HFFc6 (cell line): ENCODE data around the gene SELENOO. TPM values are rescaled to one million over a fixed set of nuclear protein-coding genes. Genes with fewer than 3 reads are reported as not detected.
"Not testable (repeated sequence)": the region's sequence is repeated elsewhere in the genome, so short reads cannot be mapped to it uniquely, and the experiment has no call there.

Experiments used
- DNase-seq: peaks from one replicate; pipeline ENCODE4 v3.0.0-alpha.2; 2018
- H3K27ac Mint-ChIP-seq: 2 replicates; pipeline ENCODE4 v1.8.0; 2020; ENCODE audit warnings: mild to moderate bottlenecking, mixed read lengths
- H3K27me3 Mint-ChIP-seq: 2 replicates; pipeline ENCODE4 v1.8.0; 2021; ENCODE audit warnings: mild to moderate bottlenecking, moderate library complexity, mixed read lengths; ENCODE audit not compliant: insufficient read depth
- H3K36me3 Mint-ChIP-seq: 2 replicates; pipeline ENCODE4 v1.8.0; 2021; ENCODE audit warnings: low read depth, mixed read lengths
- H3K4me1 Mint-ChIP-seq: 2 replicates; pipeline ENCODE4 v1.8.0; 2020; ENCODE audit warnings: low read depth, mixed read lengths
- H3K4me3 Mint-ChIP-seq: 2 replicates; pipeline ENCODE4 v1.8.0; 2020; ENCODE audit warnings: mild to moderate bottlenecking, moderate library complexity, mixed read lengths
- H3K9me3 Mint-ChIP-seq: 2 replicates; pipeline ENCODE4 v1.8.0; 2020; ENCODE audit warnings: mild to moderate bottlenecking, mixed read lengths
- total RNA-seq, 6 experiments: library from RNA; stranded (reverse); fragmentation: NEBNext Ultra II Directional; extraction: Animal tissue kit (Norgen Biotek cat#: 25700); gene quantifications; 2 replicates in 1 of 6; 3 replicates in 5 of 6; pipeline ENCODE4 v1.2.3, GENCODE V29; 2021
- TF ChIP-seq, protein P1 (sequence below): fragments of 200-600 bp; sonication (generic); IDR thresholded peaks from 2 replicates; pipeline ENCODE4 v1.5.0; 2021; ENCODE audit warnings: antibody characterized with exemption, mild to moderate bottlenecking

SELENOO gene
- total RNA-seq, 6 experiments from 2014 or later = 14.4 to 18.0 (median 16.0) TPM

DNA sequence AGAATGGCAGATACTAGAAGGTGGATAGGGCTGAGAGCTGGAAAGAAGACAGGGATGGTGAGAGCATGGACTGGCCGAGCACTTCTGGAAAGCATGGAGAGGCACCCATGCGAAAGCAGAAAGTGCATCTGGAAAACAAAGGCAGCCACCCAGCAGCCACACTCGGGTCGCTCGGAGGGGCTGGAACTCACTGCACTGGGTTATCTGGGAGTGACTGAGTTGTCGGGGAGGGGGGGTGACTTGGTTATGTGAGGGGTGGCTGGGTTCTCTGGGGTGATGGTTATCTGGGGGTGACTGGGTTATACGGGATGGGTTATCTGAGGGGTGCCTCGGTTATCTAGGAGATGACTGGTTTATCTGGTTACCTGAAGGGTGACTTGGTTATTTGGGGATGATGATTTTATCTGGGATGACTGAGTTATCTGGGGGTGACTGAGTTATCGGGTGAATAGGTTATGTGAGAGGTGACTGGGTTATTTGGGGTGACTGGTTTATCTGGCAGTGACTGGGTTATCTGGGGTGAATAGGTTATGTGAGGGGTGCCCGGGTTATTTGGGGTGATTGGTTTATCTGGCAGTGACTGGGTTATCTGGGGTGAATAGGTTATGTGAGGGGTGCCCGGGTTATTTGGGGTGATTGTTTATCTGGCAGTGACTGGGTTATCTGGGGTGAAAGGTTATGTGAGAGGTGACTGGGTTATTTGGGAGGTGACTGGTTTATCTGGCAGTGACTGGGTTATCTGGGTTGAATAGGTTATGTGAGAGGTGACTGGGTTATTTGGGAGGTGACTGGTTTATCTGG is 32.9 kb upstream of the SELENOO start:
- Mint-ChIP-seq H3K4me1 (no peaks in the 10 kb centered on the region), H3K27ac (no peak overlapping the region), H3K36me3 (no peaks in the 10 kb centered on the region), H3K27me3 (peaks cover 25% of the 10 kb centered on the region), H3K9me3 (no peaks in the 10 kb centered on the region), H3K4me3 (no peak overlapping the region)
- no peak for DNase-seq
- TF ChIP-seq, protein P1, sequence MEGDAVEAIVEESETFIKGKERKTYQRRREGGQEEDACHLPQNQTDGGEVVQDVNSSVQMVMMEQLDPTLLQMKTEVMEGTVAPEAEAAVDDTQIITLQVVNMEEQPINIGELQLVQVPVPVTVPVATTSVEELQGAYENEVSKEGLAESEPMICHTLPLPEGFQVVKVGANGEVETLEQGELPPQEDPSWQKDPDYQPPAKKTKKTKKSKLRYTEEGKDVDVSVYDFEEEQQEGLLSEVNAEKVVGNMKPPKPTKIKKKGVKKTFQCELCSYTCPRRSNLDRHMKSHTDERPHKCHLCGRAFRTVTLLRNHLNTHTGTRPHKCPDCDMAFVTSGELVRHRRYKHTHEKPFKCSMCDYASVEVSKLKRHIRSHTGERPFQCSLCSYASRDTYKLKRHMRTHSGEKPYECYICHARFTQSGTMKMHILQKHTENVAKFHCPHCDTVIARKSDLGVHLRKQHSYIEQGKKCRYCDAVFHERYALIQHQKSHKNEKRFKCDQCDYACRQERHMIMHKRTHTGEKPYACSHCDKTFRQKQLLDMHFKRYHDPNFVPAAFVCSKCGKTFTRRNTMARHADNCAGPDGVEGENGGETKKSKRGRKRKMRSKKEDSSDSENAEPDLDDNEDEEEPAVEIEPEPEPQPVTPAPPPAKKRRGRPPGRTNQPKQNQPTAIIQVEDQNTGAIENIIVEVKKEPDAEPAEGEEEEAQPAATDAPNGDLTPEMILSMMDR = no peak

DNA sequence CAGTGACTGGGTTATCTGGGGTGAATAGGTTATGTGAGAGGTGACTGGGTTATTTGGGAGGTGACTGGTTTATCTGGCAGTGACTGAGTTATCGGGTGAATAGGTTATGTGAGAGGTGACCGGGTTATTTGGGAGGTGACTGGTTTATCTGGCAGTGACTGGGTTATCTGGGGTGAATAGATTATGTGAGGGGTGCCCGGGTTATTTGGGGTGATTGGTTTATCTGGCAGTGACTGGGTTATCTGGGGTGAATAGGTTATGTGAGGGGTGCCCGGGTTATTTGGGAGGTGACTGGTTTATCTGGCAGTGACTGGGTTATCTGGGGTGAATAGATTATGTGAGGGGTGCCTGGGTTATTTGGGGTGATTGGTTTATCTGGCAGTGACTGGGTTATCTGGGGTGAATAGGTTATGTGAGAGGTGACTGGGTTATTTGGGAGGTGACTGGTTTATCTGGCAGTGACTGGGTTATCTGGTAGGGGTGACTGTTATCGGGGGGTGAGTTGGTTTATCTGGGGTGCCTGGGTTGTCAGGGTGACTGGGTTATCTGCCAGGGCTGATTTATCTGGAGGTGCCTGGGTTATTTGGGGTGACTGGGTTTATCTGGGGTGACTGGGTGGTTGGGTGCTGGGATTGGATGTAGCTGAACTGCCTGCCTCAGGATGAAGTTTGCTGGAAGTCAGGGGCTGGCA is 32.2 kb upstream of the SELENOO start:
- H3K4me3 Mint-ChIP-seq = peak overlapping the region; percentile 28
- H3K4me1 Mint-ChIP-seq, H3K27ac Mint-ChIP-seq, DNase-seq, H3K36me3 Mint-ChIP-seq, H3K9me3 Mint-ChIP-seq: not testable (repeated sequence)
- H3K27me3 Mint-ChIP-seq = peaks cover 25% of the 10 kb centered on the region

DNA sequence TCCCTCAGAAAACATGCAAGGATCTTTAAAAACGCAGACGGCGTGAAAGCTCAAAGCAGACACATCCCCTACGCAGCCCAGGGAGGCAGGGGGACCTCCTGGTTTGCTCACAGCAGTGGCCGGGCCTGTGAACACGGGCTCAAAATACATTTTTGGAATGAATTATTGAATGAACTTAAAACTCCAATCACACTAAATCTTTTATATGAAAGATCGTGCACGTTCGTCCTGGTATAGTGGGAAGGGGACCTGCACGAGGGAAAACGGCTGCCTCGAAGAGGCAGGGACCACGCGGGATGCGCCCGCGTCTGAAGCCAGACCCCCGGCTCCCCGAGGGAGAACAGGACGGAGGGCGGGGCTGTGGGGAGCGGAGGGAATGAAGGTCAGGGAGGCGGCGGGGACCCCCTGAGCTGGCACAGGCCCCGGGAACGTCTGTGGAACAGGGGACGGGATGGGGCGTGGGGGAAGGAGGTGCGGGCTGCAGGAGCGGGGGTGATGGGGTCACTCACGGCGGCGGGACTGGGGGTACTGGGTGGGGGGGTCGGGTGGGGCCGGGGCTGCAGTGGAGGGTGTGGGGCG is 31.5 kb upstream of the SELENOO start:
- Mint-ChIP-seq H3K9me3 (no peaks in the 10 kb centered on the region), H3K27ac (no peak overlapping the region), H3K4me3 (no peak overlapping the region; the same call in 1 of the 2 replicates), H3K36me3 (no peaks in the 10 kb centered on the region), H3K27me3 (peaks cover 25% of the 10 kb centered on the region), H3K4me1 (no peaks in the 10 kb centered on the region)
- TF ChIP-seq, protein P1 = no peak
- DNase-seq = no peak

DNA sequence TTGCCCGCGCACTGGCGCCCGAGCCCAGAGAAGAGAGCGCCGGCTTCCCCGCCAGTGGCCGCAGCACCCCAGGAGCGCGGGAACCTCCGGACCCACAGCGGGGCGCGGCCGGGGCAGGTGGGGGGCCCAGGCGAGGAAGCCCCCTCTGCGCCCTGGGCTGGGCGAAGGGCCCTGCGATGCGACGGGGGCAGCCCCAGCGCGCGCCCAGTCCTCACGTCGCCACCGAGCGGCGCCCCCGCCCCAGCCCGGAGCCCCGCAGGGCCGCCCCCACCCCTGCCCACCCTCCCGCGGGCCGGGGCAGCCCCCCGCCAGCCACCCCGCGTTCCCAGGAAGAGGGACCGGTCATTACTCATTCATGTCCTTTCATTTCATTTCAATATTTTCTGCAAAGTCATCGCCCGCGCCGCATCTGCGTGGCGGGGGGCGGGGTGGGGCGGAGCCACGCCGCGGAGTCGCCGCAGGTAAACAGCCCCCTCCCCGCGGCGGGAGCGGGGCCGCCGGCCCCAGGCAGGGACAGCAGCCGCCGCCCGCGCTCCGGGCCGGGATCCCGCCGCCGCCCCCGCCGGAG is 31.0 kb upstream of the SELENOO start:
- Mint-ChIP-seq H3K9me3 (no peaks in the 10 kb centered on the region), H3K27ac (no peak overlapping the region), H3K36me3 (no peaks in the 10 kb centered on the region), H3K4me3 (no peak overlapping the region), H3K27me3 (peaks cover 26% of the 10 kb centered on the region), H3K4me1 (no peaks in the 10 kb centered on the region)
- no peak for DNase-seq
- TF ChIP-seq, protein P1 = no peak

DNA sequence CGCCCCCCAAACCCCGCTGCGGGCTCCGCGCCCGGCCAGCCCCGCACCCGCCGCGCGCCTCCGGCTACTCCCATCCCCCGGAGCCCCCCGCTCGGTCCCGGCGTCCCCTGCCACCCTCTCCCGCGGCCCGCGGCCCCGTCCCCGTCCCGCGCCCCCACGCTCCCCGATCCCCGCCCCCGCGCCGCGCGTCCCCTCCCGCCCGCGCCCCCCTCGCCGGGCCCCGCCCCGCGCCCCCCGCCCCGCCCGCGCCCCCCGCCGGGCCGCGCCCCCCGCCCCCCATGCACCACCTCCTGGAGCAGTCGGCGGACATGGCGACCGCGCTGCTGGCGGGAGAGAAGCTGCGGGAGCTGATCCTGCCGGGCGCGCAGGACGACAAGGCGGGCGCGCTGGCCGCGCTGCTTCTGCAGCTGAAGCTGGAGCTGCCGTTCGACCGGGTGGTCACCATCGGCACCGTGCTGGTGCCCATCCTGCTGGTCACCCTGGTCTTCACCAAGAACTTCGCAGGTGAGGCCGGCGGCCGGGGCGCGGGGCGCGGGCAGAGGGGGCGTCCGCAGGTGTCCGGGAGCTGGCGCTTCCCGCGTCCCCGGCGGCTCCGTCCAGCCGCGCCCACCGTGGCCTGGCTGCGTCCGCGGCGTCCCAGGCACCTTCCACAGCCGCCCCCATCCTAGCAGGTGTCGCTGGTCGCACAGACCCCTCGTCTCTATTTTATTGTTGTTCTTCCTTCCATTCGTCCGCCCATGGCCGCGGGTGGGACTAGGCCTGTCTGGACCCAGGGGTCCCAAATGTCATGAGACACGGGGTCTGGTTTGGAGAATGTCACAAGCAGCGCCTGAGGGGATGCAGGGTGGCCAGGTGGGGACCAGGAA is 30.1 kb upstream of the SELENOO start, which contains the start of gene PANX2:
Gene PANX2 (plus strand): TSS at position 279 of the 866 bp plus-strand sequence. CDS start 0 bp downstream, at position 279.
- TF ChIP-seq, protein P1 = no peak
- DNase-seq = no peak
- Mint-ChIP-seq H3K27me3 (peaks cover 28% of the 10 kb centered on the region), H3K4me1 (no peaks in the 10 kb centered on the region), H3K36me3 (no peaks in the 10 kb centered on the region), H3K4me3 (peak within 1 kb of the TSS; percentile 76), H3K27ac (peak within 1 kb of the TSS; percentile 49; the same call in 1 of the 2 replicates), H3K9me3 (no peaks in the 10 kb centered on the region)
